GM18858 (cell line): Measurements from ENCODE around the gene UGT2B7.
"Not testable (repeated sequence)": the region's sequence is repeated elsewhere in the genome, so short reads cannot be mapped to it uniquely, and the experiment has no call there.

Source experiments
- ATAC-seq: cut with Tn5 transposase; IDR thresholded peaks from one replicate; pipeline ENCODE4 v1.9.1; 2021; ENCODE audit not compliant: unreplicated experiment

Gene UGT2B7

GRCh38 chr4:69096111-69096656, at the start of gene UGT2B7:
TSS of gene UGT2B7 (plus strand) at chr4:69096474. CDS start at chr4:69096521, 47 bp downstream.
- no peak for ATAC-seq

- ATAC-seq, result no peak
Observed at GRCh38 chr4:69049860-69050259, 46.4 kb upstream of the UGT2B7 start.

- ATAC-seq, result not testable (repeated sequence)
Observed at GRCh38 chr4:69050853-69051575, 45.3 kb upstream of the UGT2B7 start.

GRCh38 chr4:69051576-69051943, 44.7 kb upstream of the UGT2B7 start:
- no peak for ATAC-seq

GRCh38 chr4:69053309-69053885, 42.9 kb upstream of the UGT2B7 start:
- not testable (repeated sequence) for ATAC-seq

GRCh38 chr4:69054033-69054432, 42.2 kb upstream of the UGT2B7 start:
- not testable (repeated sequence) for ATAC-seq

GRCh38 chr4:69054578-69055200, 41.6 kb upstream of the UGT2B7 start:
- ATAC-seq, result peak; percentile 31

- no peak for ATAC-seq
Observed at GRCh38 chr4:69056150-69056549, 40.1 kb upstream of the UGT2B7 start.

GRCh38 chr4:69056921-69057550, 39.2 kb upstream of the UGT2B7 start:
- no peak for ATAC-seq

- ATAC-seq, result peak; percentile 81
Observed at GRCh38 chr4:69057620-69058409, 38.5 kb upstream of the UGT2B7 start.

GRCh38 chr4:69058410-69059059, 37.7 kb upstream of the UGT2B7 start:
- no peak for ATAC-seq

- no peak for ATAC-seq
Observed at GRCh38 chr4:69060651-69061308, 35.5 kb upstream of the UGT2B7 start.

- ATAC-seq, result no peak
Observed at GRCh38 chr4:69064391-69064790, 31.9 kb upstream of the UGT2B7 start.

GRCh38 chr4:69066945-69067344, 29.3 kb upstream of the UGT2B7 start:
- no peak for ATAC-seq

- ATAC-seq, result no peak
Observed at GRCh38 chr4:69069085-69069484, 27.2 kb upstream of the UGT2B7 start.

- no peak for ATAC-seq
Observed at GRCh38 chr4:69070590-69070989, 25.7 kb upstream of the UGT2B7 start.

GRCh38 chr4:69071286-69071685, 25.0 kb upstream of the UGT2B7 start:
- no peak for ATAC-seq

GRCh38 chr4:69073375-69073774, 22.9 kb upstream of the UGT2B7 start:
- no peak for ATAC-seq

GRCh38 chr4:69075061-69075792, 21.0 kb upstream of the UGT2B7 start:
- no peak for ATAC-seq
